Measurements from ENCODE around the gene PADI4.

- TF ChIP-seq POLR2A (IDR thresholded peaks at IDR 0.05) (no peak), CTCF (IDR thresholded peaks at IDR 0.05) (no peak)
Measured at GRCh38 chr1:17352419-17352909, 44.5 kb downstream of the PADI4 start.
